NCI-H774 (cell line): ENCODE measurements around the gene STN1.
A peak's percentile ranks its signal among the peaks of the same experiment; 100 is the strongest.

ENCODE experiments used
- DNase-seq: peaks from one replicate; lab custom pipeline; 2025; lab: John Stamatoyannopoulos, UW

STN1 gene

DNA sequence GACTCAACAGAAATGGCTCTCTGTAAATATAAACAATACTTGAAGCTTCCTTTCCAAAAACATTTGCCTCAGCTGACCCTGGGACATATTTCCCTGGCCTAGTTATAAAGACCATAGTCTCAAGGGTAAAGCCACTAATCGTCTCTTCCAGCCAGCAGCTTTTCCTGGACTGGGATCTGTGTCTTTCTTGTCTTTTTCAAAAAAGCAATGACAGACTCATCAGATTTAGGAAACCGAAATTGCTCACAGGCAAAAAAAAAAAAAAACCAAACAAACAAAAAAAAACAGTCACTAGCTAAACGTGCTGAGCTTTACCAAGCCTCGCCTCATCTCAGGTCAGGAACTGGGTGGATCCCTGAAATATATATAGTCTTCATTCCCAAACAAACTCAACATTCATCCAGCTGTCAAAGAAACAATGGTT is 23.5 kb downstream of the STN1 start:
- DNase-seq: no peak

DNA sequence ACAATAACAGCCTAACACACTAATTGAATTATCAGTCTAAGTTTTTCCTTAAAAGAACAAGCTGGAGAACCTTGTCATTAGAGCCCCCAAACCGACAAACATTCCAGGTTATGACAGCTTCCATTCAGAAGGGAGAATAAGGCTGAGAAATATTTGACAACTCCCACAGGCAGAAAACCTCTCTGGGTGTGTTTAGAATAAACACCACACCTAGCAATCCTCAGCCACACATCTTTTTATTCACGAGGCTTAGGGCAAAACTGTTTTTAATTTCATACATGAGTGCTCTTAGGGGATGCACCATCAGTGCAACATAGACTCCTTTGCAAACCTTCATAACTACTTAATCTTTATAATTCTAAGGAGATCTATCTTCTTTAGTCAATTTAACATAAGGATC is 24.2 kb downstream of the STN1 start:
- no peak for DNase-seq

DNA sequence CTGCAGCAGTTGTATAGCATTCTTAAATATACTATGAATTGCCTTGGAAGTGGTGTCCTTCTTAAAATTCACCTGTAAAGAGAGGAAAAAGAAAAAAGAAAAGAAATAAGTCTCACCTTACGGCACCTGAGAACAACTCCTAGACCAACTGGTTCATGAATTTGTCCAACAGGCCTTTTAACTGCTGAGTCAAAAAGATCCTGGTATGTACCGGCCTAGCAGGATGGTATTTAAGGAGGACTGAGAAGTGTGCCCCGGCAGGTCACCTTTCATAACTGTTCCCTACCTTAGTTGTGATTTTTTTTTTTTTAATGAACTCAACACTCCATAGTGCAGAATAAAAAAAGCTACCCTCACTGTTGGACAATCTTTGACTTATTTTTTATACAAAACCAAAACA is 25.8 kb downstream of the STN1 start:
- no peak for DNase-seq

DNA sequence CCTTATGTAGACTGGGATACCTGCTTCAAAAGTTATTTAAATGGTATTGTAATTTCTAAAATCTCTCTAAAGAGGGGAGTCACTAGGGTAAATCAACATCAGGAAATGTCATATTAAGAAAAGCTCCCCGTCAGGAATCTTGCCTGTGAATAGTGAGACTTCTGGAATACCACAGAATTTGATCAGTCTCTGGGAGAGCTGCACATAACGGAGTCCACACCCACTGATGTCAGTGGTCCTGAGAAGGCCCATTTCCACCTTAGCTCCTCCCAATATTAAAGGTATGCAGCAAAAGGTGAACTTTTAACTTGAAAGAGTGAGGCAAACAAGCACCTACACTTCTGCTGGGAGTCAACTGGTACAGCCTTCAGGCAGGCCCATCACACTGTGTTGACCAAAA is 27.3 kb downstream of the STN1 start:
- DNase-seq: no peak

DNA sequence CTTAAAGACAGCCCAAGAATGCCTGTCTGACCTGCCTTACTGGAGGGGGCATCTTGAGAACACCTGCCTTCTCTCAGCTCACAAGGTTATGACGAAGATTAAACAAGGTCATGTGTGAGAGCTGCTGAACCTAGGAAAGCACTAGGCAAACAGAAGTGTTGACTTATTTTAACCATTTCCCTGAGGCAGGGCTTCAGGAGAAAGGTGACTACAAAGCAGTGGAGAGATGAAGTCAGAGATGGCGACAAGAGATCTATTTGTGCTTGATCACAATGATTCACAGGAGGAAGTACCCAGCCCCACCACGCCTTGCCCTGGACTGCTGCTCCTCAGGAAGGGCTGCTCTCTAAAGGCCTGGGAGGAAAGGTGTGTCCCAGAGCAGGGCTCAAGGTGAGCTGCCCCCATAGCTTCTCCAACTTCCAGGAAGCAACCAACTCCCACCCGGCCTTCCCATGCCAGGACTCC is 27.8 kb downstream of the STN1 start:
- DNase-seq: no peak

DNA sequence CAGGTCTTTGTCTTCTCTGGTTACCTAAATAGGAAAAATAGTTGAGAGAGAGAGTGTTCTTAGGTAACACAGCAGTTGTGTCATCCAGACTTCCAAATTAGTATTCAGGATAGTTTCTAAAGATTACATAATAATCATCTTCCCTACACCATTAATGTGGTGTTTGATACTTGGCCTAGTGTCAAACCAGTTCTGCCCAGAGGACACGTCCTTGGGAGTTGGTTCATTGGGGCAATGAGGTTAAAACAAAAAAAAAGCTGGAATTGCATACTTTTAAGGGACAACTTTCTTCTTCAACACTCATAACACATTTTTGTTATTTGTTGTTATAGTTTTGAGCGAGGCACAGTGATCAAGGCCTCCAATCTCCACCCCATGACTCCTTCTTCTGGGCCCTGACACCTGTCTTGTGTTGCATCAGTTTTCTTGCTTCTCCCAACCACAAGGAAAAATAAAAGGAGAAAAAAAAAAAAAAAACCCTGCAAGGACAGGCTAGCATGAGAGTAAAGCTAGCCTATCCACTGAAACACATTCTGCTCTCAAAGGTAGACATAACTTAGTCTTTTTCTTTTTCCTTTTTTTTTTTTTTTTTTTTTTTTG is 28.8 kb downstream of the STN1 start:
- DNase-seq: no peak

DNA sequence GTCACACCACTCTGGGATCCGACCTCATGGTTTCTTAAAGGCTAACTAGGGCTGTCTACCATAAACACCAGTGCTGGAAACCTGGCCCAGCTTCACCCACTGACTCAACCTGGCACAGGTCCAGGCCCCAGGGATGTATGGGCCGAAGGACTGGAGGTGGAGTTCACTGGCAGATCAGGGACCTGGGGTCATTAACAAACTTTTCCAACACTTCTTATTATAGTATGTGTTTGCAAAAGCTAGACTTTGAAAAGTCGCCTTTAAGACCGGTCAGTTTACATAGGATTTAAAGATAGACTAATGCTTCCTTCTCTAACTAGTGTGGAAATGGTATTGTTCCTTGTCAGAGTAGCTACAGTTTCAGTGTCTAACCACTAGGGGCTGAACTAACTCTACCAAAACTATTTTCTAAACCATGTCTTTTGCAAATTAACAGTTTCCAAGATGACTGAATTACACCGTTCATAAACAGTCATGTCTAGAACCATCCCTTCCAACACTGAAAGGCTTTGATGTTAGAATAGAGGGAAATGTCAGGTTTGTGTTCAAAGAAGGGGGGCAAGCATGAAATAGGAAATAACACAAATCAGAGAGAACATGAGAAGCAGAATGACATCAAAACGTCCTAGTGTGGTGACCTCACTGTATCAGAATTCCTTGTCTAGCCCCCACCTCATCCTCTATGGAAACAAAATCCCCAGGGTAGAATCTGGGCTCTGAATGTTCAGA is 29.7 kb downstream of the STN1 start:
- DNase-seq: peak; percentile 7

DNA sequence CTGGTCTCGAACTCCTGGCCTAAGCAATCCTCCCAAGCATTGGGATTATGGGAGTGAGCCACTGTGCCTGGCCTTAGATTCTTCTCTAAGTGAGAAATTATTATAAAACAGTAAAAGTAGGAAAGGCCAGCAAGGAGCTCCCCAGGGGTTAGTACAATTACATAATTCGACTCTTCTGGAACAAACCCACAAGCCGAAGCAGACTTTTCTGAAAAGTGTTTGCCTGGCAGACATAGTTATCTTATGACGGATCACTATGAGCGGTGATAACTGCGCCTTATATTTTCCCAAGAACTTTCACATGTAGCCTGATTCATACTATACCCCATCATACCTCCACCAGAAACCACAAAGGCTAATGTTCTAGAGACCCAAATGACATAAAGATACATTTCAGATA is 32.4 kb downstream of the STN1 start:
- no peak for DNase-seq

DNA sequence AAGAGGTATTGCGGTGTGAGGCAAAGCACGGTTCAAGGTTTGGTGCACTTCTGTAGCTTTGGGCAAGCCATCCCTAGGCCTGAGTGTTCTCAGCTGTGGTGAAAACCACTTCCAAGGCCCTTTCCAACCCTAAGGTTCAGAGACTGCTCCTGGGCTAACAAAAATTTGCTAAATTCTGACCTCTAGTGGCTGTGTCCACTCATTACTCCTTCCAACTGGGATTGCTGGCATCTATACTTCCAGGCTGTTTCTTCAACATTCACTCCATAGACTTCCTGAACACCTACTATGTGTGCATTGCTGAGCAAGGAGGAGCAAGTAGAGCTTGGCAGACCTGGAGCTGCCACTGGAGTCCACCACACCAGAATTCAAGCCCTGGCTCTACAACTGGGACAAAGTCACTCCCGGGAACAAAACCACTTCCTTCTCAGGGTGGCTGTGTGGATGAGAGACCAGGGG is 33.3 kb downstream of the STN1 start:
- peak; percentile 10 for DNase-seq

DNA sequence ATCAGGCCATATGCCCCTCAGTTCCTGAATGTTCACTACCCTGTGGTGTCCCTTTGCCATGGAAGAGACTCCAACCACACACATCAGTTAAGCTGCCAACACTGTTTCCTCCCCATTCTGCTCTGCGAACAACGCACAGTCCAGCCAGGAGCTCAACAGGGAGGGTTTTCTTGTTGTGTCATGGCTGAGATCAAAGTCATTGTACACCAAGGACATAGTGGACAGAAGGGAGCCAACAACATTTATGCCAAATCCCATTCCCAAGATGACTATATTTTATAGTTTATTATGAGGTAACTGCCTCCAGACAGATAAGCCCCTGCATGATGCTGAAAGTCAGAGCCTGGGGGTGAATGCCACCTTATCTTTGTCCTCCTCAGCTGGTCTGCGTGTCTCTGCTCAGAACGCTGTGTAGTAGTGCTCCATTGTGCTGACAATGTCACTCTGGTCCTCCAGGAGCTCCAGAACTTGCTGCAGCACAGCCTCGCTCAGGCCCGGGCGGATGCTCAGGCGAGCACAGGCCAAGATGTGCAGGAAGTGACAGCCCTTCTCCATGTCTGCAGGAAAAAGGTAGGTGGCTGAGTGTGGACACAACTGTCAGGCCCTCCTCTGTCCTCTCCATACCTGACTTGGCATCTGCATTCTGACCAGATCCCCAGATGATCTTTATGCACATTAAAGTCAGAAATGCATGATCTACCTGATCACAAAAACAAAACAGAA is 35.5 kb downstream of the STN1 start:
- no peak for DNase-seq

DNA sequence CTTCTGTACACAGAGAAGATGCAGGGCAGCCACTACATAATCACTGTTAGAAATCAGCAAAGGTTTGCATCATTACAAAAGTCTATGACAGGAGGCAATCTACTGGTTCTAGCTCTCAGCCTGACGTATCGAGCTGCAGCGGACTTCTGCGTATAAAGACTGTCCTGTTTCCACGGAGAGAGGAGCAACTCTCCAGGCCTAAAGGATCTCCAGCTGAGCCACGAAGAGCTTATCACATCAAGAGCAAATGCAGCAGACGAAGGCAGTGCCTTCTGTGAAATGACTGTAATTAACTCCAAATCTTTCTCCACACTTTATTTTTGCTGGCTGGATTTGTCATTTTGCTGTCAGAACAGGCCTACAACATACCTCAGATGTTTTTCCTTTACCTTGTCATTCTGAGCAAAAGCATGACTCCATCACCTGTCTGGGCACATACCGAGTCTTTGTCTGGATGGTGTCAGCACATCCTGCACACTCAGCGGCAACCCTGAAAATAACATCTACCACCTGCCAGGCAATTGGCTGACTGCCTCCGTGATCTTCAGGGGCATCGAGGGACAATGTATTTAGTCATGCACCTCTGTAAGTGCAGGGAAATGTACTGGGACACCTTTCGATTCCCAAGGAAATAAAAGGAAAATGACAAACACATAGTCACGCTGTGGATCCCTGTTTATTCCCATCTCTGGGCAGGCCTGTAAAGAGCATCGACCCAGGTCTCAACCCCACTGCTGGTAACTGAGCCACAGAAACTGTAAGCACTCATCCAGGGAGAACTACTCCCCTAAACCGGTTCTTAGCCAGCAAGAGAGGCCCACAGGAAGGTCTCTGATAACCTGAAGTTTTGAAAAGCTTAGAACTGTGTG is 36.3 kb downstream of the STN1 start:
- DNase-seq: no peak

DNA sequence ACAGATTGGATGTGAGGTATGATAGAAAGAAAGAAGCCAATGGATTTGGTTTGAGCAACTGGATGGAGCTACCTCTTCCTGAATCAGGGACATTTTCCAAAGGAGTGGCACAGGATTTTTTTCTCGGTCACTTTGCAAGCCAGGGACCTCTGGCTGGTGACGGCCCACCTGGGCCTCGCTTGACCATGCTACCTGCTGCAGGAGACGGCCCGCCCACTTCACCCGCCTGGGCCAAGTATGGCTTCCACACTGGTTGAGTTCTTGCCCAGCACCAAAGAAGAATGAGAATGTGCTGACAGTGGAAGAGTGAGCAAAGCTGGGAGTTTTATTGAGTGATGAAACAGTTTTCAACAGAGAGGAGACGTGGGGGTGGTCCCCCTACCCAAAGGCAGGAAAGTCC is 38.2 kb downstream of the STN1 start:
- no peak for DNase-seq

DNA sequence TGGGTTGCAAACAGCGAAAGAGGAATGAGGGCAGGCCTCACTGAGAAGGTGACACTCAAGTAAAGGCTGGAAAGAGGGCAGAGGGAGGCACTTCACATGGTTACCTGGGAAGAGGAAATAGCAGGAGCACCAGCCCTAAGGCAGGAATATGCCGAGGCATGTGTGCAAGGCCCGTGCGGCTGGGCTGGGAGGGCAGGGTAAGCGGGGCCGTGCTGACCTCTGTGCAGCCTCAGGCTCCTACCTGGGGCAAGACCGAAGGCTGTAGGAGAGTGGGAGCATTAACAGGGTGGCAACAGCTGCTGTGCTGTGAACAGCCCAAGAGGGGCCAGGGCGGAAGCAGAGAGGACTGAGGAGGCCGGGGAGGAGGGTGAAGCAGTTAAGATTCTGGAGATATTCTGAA is 38.6 kb downstream of the STN1 start:
- no peak for DNase-seq

DNA sequence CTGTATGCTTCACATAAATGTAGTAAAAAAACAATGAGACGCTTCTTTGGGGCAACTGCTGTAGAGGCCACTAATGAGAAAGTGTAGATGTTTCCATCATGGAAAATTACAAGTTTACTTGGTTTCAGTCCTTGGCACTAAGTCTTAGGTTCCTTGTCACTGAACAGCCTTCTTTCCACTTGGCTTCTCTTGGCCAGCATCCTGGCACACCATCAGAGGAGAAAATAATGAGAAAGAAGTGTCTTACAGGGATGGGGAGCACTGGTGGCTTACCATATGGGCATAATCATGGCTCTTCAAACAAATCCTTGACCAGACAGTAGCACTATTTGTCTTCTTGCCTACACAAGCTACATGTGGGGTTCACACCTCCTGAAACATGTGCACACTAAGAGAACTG is 40.1 kb downstream of the STN1 start:
- DNase-seq: no peak

DNA sequence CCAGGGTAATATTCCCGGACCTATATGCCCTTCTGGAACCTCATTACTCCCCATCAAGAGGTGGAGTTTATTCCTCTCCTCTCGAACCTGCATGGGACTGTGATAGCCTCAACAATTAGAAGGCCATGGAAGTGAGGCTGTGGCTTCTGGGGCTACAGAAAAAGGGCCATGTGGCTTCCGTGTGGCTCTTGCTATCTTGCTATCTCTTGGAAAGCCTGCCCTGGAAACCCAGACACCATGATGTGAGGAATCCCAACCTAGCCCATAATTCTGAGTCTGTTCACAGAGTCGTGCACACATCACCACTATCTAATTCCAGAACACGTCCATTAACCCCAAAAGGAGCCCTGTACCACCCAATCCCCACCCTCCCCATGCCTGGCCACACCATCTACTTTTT is 41.8 kb downstream of the STN1 start:
- DNase-seq: no peak

DNA sequence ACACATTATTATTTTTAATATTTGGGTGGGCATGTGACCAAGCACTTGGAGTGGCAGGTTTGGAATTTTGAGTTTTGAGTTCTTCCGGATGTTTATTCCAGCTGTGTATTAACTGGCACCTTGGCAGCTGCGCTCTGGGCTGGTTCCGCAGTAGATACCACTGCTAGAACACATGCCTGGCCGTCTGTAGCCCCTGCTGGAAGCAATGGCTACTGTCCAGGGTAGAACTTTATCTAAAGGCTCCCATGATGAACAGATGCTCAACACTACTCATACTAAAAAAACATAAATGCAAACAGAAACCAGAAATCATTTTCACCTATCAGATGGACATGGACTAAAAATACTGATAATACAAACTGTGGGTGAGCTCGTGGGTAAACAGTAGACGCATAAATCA is 43.3 kb downstream of the STN1 start:
- DNase-seq: no peak

DNA sequence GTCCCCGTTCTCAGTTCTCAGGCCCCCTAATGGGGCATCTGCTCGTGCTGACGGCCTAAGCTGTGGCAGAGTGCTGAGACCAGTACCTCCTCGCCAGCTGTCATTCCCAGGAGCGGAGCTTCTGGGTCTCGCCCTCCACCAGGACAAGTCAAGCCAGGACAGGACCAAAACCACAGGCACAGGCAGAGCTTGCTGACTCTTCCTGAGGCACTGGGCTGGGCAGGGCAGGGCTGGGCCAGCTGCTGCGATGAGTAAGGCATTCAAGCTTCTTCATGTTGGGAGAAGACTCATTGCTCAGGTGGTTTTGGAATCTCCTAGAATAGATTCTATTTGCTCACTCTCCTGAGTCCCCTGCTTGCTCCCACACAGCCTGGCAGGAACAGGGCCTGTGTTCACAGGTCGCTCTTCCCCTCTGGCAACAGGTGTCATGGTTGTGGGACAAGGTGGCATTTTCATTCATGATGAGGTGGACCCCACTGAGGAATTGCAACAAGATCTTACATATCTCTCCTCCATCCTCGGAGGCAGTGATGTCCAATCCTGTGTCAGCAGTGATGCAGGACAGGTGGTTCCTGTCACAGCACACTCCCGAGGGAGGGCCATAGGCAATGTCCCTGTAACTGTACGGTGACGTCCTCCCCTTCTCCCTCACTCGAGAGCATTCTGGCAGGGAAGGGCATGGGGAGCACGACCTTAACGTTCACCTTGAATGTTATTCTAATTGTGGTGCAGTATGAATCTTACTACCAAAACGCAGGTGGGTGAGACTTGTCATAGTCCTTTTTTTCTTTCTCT is 45.6 kb downstream of the STN1 start:
- DNase-seq: no peak

DNA sequence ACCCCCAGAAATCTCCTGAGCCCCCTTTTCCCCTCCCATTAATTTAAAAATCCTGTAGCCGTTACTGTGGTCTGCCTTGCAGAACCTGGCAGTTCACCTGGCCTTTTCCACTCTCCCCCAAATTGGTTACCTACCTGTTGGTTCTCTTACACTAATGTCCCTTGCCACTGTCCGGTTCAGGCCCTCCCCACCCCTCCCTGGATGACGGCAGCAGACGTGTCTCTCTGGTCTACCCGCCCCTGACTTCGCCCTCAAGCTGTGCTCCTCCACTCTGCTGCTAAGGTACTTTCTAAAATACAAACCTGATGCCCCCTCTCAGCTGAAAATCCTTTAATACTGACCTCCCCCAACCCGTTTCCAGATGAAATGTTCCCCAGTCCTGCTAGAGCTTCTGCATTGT is 47.0 kb downstream of the STN1 start:
- no peak for DNase-seq

DNA sequence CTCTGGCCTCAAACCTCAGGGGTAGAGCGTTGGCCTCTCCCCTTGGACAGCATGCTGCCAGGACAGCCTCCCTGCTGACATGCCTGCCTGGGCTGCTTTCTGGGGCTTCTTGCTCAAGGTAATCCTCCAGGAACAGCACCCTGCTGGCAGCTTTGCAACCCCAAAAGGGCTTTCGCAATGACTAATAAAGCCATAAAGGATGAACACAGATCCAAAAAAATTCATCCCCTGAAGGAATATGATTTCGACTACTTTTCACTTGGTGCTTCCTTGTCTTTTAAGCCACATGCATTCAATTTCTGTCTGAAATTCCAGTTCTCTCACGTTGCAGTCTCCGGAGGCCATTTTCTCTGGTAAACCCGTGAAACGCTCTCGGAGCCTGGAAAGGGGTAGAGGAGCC is 47.5 kb downstream of the STN1 start:
- no peak for DNase-seq

DNA sequence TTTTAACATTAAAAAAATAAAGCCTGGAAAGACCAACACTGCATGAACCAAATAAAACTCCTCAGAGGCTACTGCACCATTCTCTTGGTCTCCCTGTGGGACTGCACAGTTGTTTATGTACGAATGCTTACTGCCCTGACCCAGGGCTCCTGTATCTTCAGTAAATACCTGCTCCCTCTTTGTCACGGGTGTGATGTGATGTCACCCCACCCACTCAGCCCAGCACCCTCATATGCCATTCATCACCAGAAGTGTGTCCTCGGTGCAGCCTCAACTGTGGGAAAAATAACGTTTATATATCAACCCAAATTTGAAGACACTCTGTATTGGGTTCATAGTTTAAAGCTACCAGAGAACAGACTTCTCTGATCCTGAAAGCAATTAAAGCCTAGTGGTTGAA is 48.6 kb downstream of the STN1 start:
- DNase-seq: no peak

DNA sequence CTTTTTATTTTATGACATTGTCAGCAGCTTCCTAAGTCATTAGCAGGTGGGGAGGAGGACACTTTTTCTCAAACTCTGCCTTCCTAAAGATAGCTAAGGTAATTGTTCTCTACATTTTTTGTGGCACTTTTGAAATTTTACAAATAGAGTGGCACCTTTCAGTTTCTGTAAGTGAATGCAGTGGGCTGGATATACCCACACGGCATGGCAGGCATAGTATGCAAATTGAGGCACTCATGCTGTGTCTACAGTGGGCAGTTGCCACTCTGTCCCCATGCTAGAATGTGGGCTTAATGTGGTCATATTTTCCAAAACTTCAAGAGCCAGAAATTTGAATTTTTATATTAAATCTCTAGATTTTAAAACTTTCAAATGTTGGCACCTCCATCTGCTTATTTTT is 49.8 kb downstream of the STN1 start:
- no peak for DNase-seq
